SH-SY5Y (cell line): ENCODE results near the gene LMF1.

Experiments
- GATA2 ChIP-seq: IDR thresholded peaks from 2 replicates; pipeline ENCODE4 v1.6.1; 2011; ENCODE audit warnings: mild to moderate bottlenecking, low read depth, low read length
- GATA3 ChIP-seq: IDR thresholded peaks from 2 replicates; pipeline ENCODE4 v1.6.1; 2011; ENCODE audit warnings: low read depth, mild to moderate bottlenecking, low read length, moderate library complexity

DNA sequence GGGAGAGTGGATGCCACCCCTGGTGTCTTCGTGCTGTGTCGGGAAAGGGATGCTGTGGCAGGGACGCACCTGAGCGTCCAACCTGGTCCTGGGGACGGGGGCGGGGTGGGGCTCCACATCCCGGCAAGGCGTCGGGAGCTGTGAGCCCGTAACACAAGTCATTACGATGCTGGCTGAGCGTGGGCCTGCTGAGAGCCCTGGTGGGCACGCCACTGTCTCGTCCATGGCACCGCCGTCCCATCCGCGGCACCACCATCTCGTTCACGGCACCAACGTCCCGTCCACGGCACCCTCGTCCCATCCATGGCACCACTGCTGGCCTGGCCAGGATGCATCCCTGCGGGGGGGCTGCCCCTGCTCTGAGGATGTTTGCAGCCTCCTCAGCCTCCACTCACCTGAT is 146.2 kb downstream of the LMF1 start:
- TF ChIP-seq GATA2 (no peak), GATA3 (no peak)
